G401.6 (cell line): ENCODE data around the gene NPC1.

Experiments
- FAIRE-seq: peaks from 2 replicates; lab custom pipeline; 2012; peaks lifted over from hg19 to GRCh38; lab: Jason Lieb, UNC

NPC1 gene

DNA sequence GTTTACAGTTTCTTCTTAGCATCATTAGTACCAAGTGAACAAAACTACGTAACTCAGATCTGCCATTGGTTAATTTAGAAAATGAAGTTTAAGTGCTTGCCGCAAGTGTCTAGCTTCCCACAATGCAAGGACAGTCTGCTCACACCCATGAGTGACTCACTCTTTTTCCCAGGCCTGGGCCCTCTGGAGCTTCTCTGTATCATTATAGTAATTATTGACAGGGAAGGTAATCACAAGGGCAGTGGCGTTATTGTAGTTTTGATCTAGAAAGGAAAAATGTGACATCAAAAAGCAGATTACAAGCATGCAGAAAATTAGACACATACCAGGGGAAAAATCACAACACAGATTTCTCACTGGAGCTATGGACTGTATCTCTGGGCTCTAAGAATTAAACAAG lies 38.5 kb downstream of the NPC1 start:
- FAIRE-seq: no peak

DNA sequence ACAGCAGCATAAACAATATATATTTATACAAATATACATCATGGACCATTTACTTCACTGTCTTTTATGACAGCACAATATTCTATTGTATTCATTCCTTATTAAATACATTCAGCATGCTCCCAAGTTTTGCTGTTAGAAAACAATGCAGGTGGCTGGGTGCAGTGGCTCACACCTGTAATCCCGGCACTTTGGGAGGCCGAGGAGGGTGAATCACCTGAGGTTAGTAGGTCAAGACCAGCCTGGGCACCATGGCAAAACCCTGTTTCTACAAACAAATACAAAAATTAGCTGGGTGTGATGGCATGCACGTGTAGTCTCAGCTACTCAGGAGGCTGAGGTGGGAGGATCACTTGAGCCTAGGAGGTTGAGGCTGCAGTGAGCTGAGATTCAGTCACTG lies 39.0 kb downstream of the NPC1 start:
- no peak for FAIRE-seq

DNA sequence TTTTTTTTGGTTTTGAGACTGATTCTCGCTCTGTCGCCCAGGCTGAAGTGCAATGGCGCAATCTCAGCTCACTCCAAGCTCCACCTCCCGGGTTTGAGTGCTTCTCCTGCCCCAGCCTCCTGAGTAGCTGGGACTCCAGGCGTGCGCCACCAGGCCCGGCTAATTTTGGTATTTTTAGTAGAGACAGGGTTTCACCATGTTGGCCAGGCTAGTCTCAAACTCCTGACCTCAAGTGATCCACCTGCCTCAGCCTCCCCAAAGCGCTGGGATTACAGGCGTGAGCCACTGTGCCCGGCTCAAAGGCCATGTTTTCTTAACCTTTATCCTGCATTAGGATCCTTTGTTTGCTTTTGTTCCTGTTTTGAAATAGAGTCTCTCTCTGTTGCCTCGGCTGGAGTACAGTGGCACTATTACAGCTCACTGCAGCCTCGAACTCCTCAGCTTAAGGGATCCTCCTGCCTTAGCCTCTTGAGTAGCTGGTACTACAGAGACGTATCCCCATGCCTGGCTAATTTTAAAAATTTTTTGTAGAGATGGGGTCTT lies 41.0 kb downstream of the NPC1 start:
- FAIRE-seq: no peak

DNA sequence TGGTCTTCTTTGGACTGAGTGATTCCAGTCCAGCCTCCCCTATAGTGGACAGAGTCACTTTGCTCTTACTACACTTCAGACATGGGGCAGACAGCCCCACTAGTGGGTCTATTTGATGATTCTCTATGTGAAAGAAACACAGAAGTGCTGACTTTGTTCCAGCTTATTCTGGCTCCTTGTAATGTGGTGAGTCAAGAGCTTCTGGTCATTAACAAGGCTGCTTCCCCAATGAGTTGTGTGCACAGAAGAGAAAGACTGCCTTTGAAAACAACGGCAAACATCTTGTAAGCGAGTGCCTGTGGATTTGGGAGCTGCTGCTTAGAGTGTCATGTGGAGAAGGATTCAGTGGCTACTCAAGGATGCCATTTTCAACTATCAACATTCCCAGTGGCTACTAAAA lies 43.8 kb downstream of the NPC1 start:
- no peak for FAIRE-seq

DNA sequence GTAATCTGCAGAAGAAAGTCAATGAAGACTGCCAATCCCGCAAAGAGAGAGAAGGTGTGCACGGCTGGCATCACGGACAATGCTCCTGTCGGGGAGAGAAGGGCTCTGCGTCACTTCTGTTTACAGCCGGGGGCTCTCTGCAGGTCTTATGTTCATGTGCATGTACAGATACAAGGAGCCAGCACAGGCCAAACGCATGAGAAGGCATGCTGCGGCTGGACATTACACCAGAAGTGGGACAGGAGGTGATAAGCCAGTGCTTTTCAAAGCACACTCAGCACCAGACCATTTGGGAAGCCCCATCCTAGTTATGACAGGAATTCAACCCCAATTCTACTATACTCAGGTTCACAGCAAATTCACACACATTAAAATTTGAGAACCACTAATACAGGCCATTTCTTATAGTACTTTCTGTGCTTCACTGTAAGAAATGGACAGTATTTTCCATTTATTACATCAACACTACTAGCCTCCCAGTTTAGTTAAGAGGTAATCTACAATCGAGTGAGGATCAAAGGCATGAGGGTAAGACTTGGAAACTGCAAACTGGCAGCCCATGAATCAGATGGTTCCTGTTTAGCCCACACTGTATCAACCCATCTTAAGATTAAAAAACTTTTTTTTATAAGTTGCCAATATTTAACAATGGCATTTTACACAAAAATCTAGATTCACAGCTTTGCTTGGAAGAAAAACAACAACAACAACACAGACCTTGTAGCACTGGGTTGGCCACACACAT lies 44.8 kb downstream of the NPC1 start:
- FAIRE-seq: no peak

DNA sequence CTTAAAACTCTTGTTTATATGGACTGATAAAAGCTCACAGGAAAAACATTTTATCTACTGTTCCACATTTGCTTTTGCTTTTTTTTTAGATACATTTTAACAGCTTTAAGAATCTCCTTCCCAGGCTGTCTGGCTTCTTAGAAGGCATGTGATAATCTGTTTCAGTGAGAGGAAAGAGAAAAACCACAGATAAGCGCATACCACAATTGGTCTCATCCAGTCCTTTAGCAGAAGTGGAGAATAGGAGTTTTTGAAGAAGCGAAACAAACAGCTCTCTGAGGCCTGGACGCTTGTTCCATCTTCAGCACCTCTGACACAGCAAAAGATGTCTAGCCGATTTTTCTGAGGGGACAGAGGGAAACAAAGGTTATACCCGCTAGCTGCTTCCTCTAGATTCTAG lies 45.4 kb downstream of the NPC1 start:
- no peak for FAIRE-seq

- no peak for FAIRE-seq
Observed at GRCh38 chr18:23539911-23540525, 46.3 kb downstream of the NPC1 start.

DNA sequence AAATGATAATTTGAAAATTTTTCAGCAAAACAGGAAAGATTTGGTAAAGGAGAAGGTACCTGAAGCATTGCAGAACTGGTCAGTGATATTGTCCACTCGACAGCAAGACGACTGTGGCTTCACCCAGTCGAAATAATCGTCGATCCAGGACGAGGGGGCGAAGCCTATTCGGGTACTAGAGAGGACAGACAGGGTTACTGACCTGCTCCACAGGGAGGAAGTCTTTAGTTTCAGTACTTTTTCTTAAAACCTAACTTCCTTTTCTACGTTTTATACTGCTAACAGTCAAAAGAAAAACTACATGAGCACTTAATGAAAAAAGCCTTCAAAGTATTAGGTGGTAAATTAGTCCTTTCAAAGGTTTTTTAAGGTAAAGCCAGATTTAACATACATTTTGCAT lies 47.0 kb downstream of the NPC1 start:
- FAIRE-seq: no peak

DNA sequence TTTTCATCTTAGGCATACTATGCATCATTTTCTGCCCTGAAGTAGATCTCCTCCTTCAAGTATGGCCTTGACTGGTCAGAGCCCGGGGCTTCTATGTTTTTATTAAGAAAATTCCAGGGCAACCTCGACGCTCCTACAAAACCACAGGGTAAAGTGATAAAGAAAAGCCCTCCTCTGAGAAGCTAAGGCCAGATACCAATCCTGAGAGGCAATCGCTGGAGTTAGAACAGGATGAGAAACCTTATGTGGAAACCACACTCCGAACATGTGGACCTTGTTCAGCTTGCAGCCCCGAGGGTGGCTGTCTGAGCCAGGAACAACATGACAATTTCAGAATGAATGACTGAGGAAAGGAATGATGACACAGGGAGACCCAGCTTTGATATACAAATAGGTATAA lies 47.4 kb downstream of the NPC1 start:
- FAIRE-seq: no peak

DNA sequence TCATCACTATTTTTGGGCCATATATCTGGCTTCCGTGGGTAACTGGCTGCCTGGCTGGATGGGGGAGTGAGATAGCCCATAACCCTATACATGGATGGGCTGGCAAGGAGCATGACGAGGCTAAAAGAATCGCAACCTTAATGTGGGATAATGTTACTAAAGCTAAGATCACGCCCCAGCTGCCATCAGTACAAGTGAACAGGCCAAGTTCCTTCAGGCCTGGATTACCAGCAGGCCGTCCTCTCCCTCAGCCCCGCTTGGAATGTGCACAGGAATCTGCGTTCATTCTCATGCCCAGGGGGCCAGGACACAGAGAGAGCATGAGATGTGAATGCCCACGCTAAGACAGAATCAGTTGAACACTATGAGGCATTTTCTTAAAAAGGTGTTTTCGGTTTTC lies 48.3 kb downstream of the NPC1 start:
- no peak for FAIRE-seq

GRCh38 chr18:23537274-23537673 lies 49.0 kb downstream of the NPC1 start:
- FAIRE-seq: no peak

DNA sequence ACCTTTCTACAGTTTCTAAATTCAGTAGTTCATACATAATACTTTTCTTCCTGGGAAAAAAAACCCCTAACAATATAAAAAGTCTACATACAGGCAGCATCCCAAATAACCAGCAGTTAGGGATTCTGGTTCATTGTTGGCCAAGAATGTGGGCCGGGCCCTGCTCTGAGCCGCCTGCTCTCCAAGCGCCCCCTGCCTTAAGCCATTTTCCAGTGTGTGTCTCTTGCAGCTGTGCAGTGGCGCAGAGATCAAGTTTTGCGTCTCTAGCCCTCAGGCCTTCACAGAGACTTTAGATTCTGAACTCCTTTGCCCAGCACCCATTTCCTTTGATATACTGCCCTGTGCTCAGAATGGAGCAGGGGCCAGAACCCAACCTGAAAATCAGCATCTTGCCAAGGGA lies 50.1 kb downstream of the NPC1 start:
- FAIRE-seq: no peak

GRCh38 chr18:23534276-23534675 lies 52.0 kb downstream of the NPC1 start:
- no peak for FAIRE-seq

DNA sequence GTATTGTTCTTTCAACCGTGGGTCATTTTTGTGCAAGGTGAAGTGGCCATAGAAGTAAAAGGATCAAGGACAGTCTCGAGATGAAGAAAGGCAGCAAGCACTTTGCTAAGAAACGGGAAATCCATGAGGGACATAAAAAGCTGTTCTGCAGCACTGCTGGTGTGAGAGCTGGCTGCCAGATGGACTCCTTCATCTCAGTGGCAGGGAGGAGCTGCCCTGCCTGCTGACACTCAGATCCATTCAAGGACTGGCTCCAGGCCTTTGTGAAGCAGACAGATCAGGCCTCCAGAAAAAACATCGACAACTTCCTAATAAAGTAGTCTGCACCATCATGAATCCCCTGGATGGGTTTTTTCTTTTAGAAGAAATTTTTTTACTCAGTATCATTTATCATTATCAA lies 53.5 kb downstream of the NPC1 start:
- no peak for FAIRE-seq

DNA sequence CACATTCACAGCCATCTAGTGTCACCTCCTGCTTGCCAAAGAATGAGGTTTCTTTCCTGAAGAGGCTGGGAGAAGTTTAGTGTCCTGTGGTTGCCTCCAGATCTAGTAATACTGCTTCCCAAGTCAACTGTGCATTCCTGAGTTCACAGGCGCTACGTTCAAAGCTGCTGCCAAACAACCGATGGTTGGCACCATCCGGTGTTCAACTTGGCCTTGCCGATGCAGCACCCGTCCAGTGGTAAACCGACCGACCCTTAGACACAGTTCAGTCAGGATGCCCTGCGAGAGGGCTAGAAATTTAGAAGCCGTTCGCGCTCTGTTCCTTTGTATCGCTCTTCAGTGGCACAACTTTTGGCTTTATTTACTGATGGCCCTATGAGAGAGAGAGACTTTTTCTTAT lies 54.4 kb downstream of the NPC1 start:
- no peak for FAIRE-seq

DNA sequence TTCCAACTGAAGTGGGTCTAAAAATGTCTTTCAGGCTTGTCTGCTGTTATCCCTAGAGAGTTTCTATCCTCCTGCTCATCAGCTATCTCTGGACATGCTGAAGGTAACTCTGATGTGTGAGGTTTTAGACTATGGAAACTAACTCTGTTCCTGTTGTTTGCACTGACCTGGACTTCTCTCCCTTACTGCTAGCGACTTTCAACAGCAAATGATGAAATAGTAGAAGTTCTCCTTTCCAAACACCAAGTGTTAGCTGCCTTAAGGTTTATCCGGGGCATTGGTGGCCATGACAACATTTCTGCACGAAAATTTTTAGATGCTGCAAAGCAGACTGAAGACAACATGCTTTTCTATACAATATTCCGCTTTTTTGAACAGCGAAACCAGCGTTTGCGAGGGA lies 56.1 kb downstream of the NPC1 start:
- FAIRE-seq: no peak

GRCh38 chr18:23529604-23530003 lies 56.7 kb downstream of the NPC1 start:
- FAIRE-seq: no peak

GRCh38 chr18:23528580-23529472 lies 57.5 kb downstream of the NPC1 start:
- no peak for FAIRE-seq

- no peak for FAIRE-seq
Observed at GRCh38 chr18:23526501-23527063, 59.7 kb downstream of the NPC1 start.

GRCh38 chr18:23524213-23524707 lies 62.0 kb downstream of the NPC1 start:
- no peak for FAIRE-seq

DNA sequence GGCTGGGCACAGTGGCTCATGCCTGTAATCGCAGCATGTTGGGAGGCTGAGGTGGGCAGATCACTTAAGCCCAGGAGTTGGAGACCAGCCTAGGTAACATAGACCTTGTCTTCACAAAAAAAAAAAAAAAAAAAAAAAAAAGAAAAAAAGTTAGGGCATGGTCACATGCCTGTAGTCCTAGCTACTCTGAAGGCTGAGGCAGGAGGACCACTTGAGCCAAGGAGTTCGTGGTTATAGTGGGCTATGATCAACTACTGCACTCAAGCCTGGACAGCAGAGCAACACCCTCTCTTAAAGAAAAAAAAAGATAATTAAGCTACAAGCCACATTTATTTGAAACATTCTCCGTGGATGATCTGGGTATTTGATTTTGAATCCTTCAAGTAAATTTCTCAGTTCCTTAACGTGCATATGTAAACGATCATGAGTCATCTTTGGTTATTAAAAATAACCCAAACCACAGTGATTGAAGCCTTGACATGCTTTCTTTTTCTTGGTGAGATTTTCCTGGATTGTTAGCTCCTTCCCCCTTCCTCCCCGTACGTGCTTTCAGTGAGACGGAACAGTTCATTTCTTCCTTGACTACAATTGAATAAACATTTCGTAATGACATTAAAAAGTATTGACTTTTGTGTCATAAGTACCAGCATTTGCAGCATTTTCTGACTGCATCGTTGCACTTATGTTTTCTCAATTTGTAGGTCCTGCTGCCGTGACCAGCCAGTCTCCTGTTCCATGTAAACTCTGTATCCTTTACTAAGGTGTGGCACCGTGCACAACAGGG lies 62.7 kb downstream of the NPC1 start:
- no peak for FAIRE-seq

- FAIRE-seq: no peak
Observed at GRCh38 chr18:23521907-23522306, 64.4 kb downstream of the NPC1 start.
